Islet of Langerhans (tissue), 1 donor: ENCODE measurements around the gene EPHA6.
A peak's percentile ranks its signal among the peaks of the same experiment; 100 is the strongest.

ENCODE experiments used
- FAIRE-seq: peaks from one replicate; lab custom pipeline; 2011; peaks lifted over from hg19 to GRCh38; lab: Jason Lieb, UNC

The EPHA6 gene

DNA sequence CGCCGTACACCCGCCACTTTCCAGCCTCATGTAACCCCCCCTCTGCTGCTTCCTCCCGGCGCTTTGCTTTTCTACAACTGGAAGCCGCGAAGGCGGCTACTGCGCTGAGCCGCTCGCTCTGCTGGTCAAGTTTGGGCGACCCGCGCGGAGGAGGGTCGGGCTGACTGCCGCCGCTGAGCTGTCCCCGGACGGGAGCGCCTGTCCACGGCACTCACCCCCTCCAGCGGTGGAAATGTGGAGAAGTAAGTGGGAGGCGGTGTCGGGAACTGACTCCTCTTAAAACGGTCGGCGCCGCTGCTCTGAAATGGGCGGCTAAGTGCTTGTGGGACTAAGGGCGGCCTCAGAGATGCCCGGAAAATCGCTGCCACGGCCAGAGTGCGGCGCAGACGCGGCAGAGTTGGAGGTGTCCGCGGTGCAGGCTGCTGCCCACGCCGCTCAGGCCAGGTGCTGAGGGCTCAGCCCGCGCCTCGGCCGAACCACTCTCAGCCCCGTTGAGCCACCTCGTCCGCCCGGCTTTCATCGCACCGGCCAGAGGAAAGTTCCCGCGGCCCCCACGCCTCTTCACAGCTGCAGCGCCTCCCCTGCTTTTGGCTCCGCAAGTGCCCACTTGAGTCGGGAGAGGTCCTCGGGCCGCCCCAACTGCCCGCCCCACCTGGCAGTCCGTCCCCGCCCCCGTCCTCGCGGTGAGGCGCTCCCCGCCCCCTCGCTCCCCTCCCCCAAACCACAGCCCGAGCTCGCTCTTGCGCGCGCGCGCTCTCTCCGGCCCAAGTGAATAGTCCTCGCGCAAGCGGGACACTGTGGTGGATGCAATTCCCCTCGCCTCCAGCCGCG is at the start of gene EPHA6:
Gene EPHA6 (plus strand): TSS at position 775 of the 831 bp plus-strand sequence.
- FAIRE-seq: no peak

- FAIRE-seq: no peak
Observed at GRCh38 chr3:96776818-96777217, 37.6 kb upstream of the EPHA6 start.

DNA sequence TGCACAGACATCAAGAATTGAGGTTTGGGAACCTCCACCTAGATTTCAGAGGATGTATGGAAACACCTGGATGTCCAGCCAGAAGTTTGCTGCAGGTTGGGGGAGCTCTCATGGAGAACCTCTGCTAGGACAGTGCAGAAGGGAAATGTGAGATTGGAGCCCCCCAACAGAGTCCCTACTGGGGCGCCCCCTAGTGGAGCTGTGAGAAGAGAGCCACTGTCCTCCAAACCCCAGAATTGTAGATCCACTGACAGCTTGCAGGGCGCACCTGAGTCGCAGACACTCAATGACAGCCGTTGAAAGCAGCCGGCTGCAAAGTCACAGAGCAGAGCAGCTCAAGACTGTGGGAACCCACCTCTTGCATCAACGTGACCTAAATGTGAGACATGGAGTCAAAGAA is 34.6 kb upstream of the EPHA6 start:
- FAIRE-seq: no peak

DNA sequence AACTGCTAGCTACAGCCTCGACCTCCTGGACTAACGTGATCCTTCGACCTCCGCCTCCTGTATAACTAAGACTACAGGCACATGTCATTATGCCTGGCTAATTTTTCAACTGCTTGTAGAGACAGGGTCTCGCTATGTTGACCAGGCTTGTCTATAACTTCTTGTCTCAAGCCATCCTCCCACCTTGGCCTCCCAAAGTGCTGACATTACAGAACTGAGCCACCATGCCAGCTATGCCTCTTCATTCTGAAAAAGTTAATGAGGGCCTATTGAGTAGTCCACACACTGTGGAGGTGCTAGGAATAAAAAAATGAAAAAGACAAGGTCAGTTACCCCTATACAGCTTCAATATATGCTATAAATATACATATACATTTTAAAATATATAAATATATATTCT is 18.3 kb upstream of the EPHA6 start:
- no peak for FAIRE-seq

GRCh38 chr3:96803870-96804269 is 10.5 kb upstream of the EPHA6 start:
- FAIRE-seq: no peak

DNA sequence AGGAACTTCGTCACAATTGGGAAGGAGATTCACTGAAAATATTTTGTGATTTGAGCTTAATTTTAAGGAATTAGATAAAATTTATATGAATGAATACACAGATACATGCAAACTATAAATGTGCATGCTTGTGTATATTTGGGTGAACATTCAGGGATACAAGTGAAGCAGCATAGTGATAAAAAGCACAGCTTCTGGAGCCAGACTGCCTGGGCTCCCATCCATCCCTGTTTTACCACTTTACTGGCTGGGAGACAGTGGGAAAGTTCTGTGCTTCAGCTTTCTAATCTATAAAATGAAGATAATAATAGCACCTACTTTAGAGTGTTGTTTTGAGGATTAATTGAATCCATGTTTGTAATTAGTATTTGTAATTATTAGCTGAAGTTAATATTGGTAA is 8.1 kb upstream of the EPHA6 start:
- no peak for FAIRE-seq

DNA sequence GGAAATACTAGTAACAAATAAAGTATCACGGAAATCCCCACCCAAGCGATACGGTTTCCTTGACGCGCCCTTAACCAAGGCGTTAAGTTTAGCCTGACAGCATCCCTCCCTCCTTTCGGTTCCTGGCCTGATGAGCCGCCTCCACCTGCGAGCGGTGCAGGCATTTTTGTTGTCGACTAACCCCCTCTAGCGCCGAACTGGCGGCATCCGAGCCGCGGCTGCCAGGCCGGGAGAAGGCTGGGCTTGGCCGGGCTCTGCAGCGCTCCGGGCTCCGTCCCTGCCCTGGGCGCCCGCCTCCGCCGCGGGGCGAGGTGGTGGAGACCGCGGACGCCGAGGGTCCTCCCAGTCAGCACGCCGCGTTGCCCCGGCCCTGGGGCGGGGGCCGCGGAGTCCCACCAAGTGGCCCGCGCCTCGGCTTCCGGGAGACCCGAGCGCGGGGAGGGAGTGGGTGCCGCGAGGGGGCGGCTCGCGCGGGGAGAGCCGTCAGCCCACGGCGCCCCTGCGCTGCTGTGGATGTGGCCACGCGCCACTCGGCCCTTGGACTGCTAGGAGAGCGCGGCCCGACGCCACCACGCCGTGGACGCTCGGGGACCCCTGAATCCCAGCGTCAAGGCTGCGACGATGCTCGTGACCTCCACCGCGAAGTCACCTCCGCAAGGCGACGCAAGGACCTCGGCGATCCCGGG is 1.1 kb upstream of the EPHA6 start:
- FAIRE-seq: peak; percentile 24

GRCh38 chr3:96814651-96815567 is 515 bp downstream of the EPHA6 start:
- no peak for FAIRE-seq

- FAIRE-seq: no peak
Observed at GRCh38 chr3:96831175-96831574, 16.8 kb downstream of the EPHA6 start.

DNA sequence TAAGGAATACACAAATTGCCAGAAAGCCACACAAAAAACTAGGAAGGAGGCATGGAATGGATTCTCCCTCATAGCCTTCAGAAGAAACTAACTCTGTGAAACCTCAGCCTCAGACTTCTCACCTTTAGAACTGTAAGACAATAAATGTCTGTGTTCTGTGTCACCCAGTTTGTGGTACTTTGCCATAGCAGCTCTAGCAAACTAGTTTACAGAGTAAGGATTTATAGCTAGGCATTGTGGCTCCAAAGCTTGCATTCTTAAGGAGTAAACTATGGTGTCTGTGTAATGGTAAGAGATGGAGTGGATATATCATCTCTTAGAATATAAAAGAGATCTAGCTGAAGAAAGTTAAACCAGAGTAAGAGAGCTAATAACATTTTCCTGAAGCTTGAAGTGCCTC is 18.9 kb downstream of the EPHA6 start:
- no peak for FAIRE-seq

DNA sequence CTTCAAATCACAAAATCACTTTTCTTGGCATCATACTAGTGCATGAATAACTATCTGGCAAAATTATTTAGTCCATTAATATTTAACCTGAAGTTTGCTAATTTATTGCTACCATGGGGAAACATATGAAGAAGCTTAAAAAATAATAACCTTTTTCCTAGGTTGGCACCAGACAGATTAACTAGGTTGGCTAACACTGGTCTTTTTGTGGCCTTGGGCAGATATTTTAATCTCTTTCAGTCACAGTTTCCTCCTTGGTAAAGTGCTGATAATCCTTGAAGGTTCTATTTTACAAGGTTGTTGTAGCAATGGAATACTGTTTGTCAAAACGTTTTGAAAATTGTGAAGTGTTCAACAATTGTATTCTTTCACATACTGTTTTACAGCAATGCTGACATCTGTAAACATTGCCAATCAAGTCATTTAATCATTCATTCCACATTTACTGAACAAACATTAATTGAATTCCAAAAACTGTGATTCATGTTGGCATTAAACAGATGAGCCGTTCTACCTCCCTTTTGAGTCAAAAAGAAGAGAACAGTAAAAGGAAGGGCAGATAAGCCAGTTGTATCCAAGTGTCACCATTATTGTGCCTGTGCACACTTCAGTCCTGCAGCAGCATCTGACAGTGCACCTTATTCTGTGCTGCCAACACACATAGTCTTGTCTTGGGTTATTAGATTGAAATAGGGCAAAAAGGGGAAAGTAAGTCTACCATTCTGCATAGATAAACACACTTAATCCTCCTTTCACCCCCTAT is 21.9 kb downstream of the EPHA6 start:
- no peak for FAIRE-seq

GRCh38 chr3:96843505-96844203 is 29.3 kb downstream of the EPHA6 start:
- FAIRE-seq: no peak

DNA sequence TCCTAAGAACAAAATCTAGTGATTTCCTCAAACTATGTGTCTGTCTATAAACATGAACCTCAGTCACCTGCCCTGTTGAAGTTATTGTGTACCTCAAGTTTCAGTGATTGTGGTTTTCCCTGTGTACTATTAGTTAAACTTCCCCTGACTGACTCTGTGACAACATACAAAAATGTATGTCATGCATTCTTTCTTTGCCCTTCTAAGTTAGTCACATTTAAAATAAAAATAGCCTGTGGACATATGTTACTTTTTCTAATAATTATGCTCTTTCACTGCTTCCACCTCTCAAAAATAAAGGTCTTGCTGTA is 29.8 kb downstream of the EPHA6 start:
- FAIRE-seq: no peak

DNA sequence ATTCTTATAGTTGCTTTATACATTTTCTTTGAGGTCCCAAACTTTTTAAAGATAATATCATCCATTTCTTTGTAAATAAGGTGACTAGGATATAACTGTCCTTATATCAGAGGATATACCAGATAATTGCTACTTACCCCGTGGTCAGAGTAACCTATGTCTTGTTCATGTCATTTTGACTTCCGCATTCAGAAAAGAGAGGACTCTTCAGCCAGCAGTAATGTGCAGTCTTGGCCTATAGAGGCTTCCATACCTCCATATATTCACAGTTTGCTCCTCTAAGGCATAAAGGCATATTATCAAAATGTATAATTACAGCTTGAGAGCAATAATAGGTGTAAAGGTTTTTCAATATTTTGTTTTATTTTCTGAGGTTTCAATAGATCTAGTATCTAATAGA is 38.5 kb downstream of the EPHA6 start:
- FAIRE-seq: no peak

- no peak for FAIRE-seq
Observed at GRCh38 chr3:96860882-96861281, 46.5 kb downstream of the EPHA6 start.

GRCh38 chr3:96863129-96863740 is 48.8 kb downstream of the EPHA6 start:
- FAIRE-seq: peak; percentile 96

DNA sequence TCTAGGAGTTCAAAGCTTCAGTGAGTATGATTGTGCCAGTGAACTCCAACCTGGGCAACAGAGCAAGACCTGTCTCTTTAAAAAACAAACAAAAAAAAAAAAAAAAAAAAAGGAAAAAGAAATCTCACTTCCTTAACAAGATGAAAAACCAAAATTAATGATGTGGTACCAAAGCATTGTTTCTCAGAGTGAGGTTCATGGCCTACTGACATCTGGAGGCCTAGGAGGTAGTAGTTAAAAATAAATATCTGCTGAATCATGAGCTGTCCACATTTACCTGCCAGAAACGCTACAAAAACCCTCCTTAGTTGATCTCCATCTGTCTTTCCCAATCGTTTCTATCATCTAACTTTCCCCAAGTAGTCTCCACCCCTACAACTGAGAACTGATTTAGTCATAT is 51.2 kb downstream of the EPHA6 start:
- FAIRE-seq: no peak

DNA sequence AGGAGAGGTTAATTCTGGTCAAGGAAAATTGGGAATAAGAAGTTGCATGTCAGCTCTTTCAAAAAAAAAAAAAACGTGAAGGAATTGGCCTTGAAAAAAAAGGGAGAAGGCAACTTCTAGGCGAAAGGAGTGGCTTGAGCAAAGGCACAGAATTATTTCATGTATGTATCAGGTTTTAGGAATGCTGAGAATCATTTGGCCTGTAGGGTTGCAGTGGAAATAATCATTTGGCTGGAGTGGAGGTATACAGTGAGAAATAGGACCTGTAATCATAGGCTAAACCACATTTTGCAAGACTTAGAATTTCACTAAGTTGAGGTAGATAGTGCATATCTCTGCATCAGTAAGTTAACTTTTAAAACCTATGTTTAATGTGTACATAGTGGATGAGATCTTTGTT is 54.9 kb downstream of the EPHA6 start:
- no peak for FAIRE-seq

DNA sequence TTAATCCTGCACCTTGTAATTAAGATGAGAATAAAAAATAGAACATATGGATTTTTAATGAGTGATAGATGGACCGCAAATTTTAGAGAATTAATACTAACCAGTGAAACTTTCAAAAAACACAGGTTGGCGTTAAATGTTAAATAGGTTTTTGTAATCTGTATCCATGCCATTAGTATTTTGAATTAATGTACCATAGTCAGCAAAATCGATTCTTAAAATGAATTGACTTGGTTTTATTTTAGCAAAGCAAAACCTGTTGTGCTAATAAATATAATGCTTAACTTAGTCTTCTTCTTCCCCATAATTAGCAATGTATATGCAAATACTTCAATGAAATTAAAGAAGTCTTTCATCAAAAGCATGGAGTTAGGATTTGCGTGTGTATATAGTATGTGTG is 63.1 kb downstream of the EPHA6 start:
- no peak for FAIRE-seq

GRCh38 chr3:96900031-96900430 is 85.6 kb downstream of the EPHA6 start:
- FAIRE-seq: no peak

DNA sequence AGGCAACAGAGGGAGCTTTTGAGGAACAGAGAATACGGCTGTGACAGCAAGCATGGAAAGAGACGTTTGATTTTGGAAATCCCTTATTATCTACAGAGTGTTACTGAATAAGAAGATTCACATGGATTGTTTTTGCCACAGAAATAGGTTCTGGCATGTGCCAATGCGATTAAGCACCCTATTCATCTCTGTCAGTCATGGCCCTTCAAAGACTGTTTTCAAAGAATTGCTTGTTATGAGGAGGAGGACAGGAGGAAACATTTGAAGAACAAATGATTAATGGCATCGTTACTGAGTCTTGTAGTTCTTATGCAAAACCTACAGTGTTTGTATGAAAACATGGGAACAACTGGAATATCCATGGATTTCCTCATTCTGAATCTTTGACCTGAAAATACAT is 86.2 kb downstream of the EPHA6 start:
- FAIRE-seq: no peak
